HG02943 (cell line): ENCODE data around the gene SEPHS1.
"Not testable (repeated sequence)": the region's sequence is repeated elsewhere in the genome, so short reads cannot be mapped to it uniquely, and the experiment has no call there.

ENCODE experiments used
- ATAC-seq: cut with Tn5 transposase; IDR thresholded peaks from one replicate; pipeline ENCODE4 v1.9.1; 2021; ENCODE audit warnings: mild to moderate bottlenecking, low read depth, moderate library complexity; ENCODE audit not compliant: unreplicated experiment

The SEPHS1 gene

GRCh38 chr10:13291821-13292773 lies 56.0 kb downstream of the SEPHS1 start:
- no peak for ATAC-seq

GRCh38 chr10:13291061-13291460 lies 57.0 kb downstream of the SEPHS1 start:
- no peak for ATAC-seq

GRCh38 chr10:13284050-13284449 lies 64.0 kb downstream of the SEPHS1 start:
- no peak for ATAC-seq

- ATAC-seq = not testable (repeated sequence)
Measured at GRCh38 chr10:13282348-13282747, 65.7 kb downstream of the SEPHS1 start.

- ATAC-seq = no peak
Measured at GRCh38 chr10:13276749-13277365, 71.2 kb downstream of the SEPHS1 start.

GRCh38 chr10:13276146-13276545 lies 71.9 kb downstream of the SEPHS1 start:
- ATAC-seq = not testable (repeated sequence)

GRCh38 chr10:13272164-13272571 lies 75.9 kb downstream of the SEPHS1 start:
- ATAC-seq = no peak

- no peak for ATAC-seq
Measured at GRCh38 chr10:13271552-13272163, 76.4 kb downstream of the SEPHS1 start.

GRCh38 chr10:13270877-13271551 lies 77.1 kb downstream of the SEPHS1 start:
- ATAC-seq = no peak

- ATAC-seq = no peak
Measured at GRCh38 chr10:13268841-13269240, 79.3 kb downstream of the SEPHS1 start.

GRCh38 chr10:13268310-13268709 lies 79.8 kb downstream of the SEPHS1 start:
- no peak for ATAC-seq
